ENCODE data around the gene THADA.

THADA gene

DNA sequence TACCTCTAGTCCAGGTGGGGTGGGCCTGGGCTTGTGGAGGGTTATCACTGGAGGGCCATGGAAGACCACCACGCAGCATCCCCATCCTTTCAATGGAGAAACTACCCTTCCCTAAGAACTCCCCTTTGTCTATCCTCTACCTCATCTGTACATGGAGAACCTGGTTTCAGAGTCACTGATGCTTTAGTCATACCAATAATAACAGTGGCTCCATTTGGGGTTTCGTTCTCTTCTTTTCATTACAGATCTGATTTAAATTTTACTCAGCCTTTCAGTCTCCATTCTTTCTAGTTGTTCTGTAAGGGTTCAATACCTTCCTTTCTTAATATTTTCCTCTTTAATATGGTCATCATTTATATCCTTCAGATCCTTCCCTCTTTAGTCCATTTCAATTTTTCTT, 314.8 kb downstream of the THADA start:
- no peak for DNase-seq (ENCODE audit: low read depth in 2 of 2, low spot score in 1 of 2)

DNA sequence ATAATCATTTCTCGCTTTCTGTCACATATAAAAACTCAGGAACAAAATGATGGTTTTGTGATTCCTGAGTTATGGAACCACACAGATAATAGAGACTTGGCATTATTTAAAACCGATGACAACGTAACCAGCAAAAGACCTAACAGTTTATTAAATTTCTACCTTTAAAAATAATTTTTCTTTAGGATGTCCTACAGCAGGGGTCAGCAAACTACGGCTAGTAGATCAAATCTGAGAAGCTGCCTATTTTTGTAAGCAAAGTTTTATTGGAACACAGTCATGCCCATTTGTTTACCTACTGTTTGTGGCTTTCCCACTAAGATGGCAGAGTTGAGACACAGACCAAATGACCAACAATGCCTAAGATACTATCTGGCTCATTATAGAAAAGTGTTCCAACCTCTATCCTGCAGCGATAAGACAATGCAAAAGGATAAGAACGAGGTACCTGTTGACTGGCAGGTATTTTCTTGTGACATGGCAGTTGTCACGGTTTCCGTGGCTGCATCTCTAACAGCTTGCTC, 316.5 kb downstream of the THADA start:
- no peak for DNase-seq (ENCODE audit: low read depth in 2 of 2, low spot score in 1 of 2)

DNA sequence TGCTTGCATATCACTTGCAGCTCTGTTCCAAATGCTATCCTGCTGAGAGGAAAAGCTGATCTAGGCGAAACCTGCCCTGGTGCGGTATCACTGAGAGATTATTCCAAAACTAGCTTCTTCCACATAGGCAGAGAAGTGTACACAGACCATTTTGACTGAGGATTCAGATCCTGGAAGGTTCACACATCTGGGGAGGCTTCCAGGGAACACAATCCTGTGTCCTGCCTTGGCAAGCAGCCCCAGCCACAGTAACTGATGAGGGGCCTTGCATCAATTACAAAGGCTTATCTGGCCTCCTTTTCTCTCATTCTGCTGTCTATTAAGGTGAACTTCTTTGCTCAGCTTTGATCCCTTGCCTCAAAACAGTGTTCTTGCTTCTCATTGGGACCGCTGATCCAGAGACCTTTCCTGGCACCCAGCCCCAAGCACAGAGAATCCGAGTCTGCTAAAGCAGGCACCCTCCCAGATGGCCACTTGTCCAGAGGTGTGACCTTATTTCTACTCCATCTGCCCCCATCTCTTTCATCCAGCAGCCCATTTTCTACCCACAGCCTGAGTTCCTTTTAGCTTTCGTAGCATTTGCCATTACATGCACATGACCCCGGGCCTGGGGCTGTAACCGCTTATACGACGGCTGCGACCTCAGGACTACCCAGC, 317.1 kb downstream of the THADA start:
- no peak for DNase-seq (ENCODE audit: low read depth in 2 of 2, low spot score in 1 of 2)

DNA sequence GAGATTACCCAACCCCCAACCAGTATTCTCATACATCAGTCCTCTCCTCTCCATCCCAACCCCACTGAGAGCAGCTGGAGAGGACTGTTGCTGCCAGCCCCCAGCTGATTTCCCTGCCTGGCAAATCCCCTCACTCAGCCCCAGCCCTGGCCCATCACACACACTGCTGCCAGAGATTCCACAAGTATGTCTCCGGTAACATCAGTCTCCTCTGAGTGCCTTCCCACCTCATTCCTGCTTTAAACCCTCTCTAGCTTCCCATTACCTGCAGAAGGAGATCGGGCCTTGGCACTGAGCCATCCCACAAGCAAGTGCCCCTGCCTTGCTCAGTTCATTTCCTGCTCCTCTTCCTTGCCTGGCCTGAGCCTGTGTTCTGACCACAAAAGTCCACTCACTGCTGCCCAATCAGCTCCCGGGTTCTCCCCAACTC, 318.9 kb downstream of the THADA start:
- no peak for DNase-seq (ENCODE audit: low read depth in 2 of 2, low spot score in 1 of 2)

DNA sequence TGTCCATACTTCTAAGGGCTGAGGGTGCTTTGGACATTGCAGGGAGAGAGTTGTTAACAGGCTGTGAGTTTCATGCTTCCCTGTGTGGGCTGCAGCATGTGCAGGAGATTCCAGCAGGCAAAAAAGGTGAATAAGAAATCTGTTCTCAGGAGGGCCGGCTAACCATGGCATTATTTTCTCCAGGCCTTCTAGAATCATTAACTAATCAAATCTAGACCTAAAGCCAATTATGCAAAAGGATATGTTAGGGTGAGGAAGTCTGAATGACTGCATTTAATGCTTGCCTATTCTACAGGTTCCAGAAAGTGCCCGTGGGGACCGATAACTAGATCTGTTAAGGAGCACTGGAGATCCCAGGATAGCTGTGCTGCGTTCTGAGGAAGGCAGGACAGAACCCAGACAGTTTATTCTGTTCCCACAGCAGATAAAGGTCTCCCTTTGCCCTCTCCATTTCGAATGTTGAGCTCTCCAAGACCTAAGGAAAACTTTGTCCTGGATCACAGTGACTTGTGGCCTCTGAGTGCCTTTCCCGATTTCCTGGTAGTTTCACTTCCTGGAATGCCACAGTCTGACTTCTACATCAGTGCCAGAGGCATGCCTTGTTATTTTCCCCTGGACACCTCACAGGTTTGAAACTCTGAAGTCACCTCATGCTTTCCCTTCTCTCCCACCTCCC, 319.4 kb downstream of the THADA start:
- DNase-seq (ENCODE audit: low read depth in 2 of 2, low spot score in 1 of 2), result no peak

DNA sequence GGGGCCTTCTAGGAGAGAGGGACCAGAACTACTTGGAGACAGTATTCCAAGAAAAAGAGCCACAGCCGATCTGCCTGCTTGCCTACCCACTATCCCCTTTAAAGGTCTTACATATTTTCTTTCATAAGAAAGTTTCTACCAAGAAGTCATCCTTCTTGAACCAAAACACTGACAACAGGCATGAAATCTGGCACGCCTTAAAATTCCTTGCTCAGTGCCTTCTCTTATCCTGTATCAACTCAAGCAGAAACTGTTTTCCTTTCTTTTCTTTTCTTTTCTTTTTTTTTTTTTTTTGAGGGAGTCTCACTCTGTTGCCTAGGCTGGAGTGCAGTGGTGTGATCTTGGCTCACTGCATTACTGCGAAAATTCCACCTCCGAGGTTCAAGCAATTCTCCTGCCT, 321.1 kb downstream of the THADA start:
- DNase-seq (ENCODE audit: low read depth in 2 of 2, low spot score in 1 of 2), result no peak

DNA sequence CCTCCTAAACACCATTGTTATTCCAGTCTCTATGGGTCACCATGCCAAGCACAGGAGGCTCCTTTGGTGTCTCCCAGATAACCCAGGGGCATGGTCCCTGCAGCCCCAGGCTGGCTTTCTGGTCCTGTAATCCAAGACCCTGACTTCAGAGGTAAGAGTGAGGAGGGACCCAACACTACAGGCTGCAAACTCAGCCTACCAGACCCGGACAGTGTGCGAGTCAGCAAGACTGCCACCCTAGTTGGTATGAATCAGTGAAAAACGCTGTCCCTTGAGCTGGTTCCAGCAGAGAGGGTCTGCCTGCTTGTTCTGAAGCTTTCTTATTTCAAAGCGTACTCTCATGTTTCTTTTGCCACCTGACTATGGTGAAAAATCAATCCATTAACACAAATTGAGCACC, 321.8 kb downstream of the THADA start:
- DNase-seq (ENCODE audit: low read depth in 2 of 2, low spot score in 1 of 2), result no peak

DNA sequence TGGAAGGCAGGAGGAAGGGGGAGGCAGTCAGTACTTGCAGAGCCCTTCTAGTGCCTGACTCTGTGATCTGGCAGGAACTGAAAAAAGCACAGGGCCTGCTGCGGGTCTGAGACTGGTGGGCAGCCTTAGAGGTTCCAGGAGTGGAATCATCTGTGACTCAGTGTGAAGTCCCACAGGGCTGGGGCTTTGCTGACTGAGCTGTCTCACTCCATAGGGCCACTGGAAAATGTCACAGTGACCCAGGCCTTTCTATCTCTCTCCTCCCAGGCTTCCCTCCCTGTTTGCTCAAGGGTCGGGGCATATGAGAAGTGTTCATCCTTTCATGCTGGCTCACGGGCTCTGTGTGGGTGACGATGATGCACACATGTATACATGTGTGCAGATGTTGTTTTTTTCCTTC, 322.3 kb downstream of the THADA start:
- DNase-seq (ENCODE audit: low read depth in 2 of 2, low spot score in 1 of 2), result no peak

DNA sequence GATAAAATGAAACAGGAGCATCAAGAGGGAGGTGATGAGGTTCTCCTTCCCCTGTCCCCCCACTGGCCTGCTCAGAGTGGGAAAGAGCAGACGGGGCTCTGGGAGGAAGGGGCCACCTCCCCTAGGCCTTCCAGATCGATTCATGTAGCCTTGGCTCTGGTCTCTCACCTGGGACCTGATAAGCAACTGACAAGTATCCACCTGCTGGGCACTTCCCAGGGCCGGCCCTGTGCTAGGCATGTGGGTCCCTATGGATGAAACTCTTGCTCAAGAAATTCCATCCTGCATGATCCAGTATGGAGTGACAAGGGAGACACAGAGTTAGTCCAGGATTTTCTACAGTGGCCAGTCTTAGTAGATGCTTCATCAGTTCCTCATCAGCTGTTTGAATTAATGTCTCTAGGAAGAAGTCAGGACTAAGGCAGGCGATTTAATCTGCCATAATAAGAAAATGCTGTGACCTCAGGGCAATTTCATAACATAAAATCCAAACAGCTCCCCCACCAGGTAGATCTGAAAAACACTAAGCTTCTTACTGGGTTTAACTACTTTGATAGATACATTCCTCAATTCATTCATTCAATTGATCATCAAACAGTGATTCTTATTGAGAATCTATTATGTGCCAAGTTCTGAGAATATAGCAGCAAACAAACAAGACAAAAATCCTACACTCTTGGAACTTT, 324.8 kb downstream of the THADA start:
- no peak for DNase-seq (ENCODE audit: low read depth in 2 of 2, low spot score in 1 of 2)

DNA sequence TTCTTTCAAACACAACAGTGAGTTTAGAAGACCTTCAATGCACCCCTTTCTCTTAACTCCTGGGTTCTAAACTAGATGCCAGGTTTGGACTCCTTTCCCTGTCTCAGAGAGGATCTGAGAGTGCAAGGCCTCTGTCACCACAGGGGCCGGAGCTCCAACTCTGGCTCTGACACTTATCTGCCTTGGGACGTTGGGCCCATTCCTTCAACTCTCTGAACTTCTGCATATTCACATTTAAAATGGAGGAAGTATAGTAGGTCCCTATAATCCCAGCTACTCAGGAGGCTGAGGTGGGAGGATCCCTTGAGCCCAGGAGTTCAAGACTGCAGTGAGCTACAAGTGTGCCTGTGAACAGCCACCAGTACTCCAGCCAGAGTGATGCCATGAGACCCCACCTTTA, 325.4 kb downstream of the THADA start:
- no peak for DNase-seq (ENCODE audit: low read depth in 2 of 2, low spot score in 1 of 2)

DNA sequence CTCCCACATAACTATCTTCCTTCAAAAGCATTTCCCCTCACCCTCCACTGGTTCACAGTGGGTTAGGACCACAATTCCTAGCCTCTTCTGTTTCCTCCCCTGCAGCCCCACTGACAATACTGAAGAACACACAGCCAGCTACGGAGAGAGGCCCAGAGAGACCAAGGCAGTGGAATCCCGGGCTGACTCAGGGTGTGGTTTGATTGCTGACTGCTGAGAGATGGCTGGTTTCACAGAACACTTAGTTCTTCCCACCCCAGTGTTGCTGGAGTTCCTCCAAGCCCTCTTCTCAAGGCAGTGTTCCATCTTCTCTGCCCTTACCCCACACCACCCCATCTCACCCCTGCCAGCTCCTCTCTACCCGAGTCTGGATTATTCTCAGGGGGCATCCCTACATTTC, 326.1 kb downstream of the THADA start:
- no peak for DNase-seq (ENCODE audit: low read depth in 2 of 2, low spot score in 1 of 2)

DNA sequence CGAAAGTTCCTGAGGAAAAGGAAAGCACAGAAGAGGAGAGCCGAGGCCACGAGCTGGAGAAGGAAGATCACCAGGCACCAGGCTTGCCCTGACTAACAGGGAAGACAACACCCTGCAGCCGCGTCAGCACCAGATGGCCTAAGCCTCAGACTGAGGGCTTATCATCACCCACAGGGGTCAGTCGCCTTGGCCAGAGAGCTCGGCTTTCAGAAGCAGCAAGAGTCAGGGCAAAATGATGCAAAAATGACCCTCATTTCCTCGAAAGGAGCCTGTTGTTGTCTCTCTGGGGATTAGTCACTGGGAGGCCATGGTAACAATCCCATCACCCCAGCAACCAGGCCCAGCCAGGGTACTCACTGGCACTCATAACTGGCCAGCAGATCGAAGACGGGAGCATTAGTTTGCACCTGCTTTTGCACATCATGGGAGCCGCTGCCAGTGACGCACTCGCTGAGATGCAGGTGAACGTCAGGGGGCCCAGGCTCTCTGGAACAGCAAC, 326.7 kb downstream of the THADA start:
- no peak for DNase-seq (ENCODE audit: low read depth in 2 of 2, low spot score in 1 of 2)

DNA sequence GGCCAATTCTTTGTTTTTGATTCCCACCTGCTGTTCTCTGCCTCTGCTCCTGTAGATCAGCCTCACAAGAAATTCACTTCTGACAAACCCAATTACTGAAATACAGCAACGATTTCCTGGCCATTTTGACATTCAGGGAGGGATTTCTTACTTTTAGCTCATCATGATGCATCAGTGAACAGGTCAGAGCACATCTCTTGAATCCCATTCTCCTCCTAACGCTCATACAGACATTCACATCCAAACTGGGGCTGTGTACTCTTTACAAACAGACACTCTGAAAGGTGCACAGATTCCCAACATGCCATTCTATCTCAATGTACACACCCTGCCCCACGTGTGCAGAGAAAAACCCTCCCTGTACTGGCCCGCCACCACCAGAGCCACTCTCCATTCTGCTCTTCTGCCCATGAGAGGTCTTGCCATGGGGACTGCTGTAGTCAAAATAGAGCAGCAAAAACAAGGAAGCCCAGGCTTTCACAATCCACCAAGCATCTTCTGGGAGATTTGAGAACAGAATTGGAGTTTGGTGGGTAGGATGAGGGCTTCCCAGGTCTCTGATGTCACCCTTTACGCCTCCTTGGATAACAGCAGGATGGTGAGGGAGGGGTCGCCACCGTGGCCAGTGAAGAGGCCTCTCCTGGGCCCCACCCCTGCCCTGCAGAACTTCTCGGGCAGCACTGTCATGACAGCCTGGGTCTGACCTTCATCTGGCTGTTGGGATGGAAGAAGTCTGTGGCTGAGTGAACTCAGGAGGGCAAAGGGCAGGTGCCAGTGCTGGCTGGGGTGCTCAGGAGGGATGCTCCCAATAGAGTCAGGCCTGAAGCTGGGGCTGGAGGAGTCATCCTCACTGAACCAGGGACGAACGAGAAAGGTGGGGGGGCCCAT, 327.5 kb downstream of the THADA start:
- DNase-seq (ENCODE audit: low read depth in 2 of 2, low spot score in 1 of 2), result no peak

DNA sequence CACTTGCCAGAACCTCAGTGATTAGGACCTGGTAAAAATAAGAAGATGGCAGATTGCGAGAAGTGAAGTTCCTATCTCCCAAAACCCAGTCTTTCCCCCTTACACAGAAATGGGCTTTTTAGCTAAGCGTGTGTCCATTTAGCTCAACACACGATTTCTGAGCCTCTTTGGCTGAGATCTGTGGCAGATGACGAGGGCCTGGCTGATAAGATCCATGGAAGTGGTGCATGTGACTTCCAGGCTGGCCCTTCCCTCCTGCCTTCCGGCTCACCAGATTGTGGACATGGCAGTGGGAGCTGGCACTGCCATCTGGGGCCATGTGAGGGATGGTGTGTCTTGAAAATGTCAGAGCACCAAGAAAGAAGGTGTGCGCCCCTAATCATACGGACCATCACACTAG, 328.5 kb downstream of the THADA start:
- no peak for DNase-seq (ENCODE audit: low read depth in 2 of 2, low spot score in 1 of 2)

DNA sequence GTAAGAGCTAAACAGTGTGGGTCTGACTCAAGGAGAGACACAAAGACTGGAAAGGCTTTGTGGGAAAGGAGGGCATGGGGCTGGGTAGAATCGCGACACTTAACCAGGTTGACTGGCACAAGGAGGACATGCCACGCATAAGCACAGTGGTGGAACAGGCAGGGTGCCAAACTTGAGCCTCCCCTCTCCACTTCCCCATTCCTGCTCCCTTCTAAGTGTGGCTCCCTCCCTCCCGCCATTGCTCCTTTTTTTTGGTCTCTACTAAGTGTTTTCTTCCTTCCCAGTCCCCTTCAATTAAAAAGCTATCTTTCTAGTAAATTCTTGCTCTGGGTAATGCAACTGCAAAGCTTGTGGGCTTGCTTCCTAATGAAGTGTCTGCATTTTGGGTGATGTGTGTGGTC, 329.1 kb downstream of the THADA start:
- no peak for DNase-seq (ENCODE audit: low read depth in 2 of 2, low spot score in 1 of 2)

DNA sequence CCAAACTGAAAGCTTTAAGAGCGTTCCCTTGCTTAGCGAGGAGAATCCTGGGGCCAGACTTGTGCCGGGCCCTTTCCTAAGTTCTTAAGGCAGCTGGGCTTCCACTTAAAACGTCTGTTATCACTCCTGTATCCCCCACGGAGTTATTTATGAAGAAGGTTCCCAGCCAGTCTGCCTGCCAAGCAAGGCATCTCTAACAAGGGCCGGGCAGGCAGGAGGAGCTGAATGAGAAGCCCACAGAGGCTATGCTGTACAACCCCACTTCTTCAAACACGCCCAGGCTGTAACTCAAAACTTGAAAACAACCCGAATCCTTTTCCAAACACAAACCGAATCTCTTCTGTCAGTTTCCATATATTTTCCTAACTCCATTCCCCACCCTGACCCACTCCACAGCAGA, 330.4 kb downstream of the THADA start:
- DNase-seq (ENCODE audit: low read depth in 2 of 2, low spot score in 1 of 2), result no peak

DNA sequence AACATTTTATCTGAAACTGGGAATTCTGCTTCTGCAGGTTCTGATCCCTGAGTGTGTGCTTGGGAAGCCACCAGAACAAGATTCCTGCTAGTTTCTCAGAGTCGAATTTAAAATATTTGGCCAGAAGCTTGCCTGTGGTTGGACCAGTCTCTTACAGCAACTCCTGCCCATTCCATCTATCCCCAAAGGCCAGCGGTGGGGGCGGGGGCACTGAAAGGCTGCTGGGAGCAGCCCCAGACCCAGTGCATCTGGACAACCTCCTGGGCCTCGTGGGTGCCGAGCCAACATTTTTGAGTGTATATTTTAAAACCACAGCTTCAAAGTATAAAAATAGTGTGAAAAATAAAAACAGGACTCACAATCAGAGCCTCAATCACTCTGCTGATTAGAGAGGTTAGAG, 330.8 kb downstream of the THADA start:
- DNase-seq (ENCODE audit: low read depth in 2 of 2, low spot score in 1 of 2), result no peak

DNA sequence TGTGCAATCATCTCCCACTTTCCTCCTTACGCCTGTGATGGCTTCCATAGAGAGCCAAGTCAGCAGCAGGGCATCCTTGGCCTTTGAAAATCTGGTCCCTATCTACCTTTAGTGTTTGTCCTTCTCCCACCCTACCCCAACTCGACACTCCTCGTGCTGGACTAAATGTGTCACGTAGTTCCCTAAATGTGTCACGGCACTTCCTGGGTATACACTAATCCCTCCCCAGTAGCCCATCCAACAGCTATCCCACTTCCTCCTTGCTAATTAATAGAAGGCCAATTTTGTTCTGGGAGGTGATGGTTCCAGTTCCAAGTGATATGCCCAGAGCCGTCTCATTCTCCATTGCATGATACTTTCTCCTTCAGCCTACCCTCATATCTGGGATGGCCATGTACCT, 332.9 kb downstream of the THADA start:
- DNase-seq (ENCODE audit: low read depth in 2 of 2, low spot score in 1 of 2), result no peak

DNA sequence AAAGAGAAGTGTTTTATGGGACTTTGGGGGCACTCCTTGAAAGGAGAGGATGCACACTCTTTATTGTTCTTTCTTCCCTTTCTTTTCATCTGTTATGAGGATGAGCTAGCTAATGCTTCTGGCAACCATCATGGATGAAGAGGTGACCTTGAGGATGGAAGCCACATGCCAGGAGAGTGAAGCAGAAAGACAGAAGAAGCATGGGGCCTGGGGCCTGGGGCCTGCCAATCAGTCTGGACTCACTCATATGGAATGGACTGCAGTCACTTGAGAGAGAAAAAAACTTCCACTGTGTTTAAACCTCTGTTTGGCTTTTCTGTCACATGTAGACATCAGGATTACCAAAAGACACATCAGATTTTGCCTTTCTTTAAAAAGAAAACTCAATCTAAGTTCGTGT, 333.6 kb downstream of the THADA start:
- no peak for DNase-seq (ENCODE audit: low read depth in 2 of 2, low spot score in 1 of 2)

DNA sequence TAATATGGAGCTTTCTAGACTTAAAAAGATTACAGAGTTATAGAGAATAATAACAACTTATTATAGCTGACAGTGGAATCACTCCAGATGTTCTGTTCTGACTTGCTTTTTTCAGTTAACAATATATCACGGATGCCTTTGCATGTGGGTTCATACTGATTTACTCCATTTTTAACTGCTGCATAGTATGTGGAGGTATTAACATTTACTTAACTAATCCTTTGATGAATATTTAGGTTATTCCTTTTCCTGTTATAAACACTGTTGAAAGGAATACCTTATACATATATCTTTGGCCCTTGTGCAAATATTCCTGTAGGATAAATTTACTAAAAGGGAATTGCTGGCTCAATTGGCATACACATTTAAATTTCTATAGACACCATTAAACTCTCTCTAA, 336.3 kb downstream of the THADA start:
- no peak for DNase-seq (ENCODE audit: low read depth in 2 of 2, low spot score in 1 of 2)

DNA sequence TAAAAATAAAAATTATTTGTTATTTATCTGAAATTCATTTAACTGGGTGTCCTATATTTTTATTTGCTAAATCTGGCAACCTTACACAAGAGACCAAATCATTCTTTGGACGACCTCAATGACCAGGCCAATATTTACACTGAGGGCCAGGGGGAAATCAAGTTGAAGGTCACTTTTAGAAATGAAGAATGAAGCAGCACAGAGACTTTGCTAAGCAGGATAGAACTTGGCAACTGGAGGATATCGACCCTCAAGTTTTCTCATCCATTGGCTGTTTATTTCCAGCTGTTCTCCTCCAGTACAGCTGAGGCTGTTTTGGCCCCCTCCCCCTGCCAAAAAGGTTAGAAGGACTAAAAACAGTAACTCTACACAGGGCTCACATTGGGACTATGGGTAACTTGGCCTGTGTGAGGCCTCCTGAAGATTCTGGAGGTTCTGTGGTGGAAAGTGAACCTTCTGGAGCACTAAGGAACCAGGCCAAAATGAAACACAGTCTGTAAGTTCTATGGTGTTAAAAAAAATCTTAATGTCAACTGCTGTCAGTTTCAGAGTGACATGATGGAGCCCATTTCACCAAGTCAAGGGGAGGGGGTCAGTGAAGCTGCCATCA, 337.2 kb downstream of the THADA start:
- DNase-seq (ENCODE audit: low read depth in 2 of 2, low spot score in 1 of 2), result no peak
